H1 (cell line): ENCODE data around the gene TSPEAR. TPM values are rescaled to one million over a fixed set of nuclear protein-coding genes. Genes with fewer than 3 reads are reported as not detected.

Source experiments
- ATF3 ChIP-seq: IDR thresholded peaks from 2 replicates; pipeline ENCODE4 v1.6.1; 2011; ENCODE audit warnings: low read depth, mild to moderate bottlenecking, low read length; ENCODE audit not compliant: insufficient read depth
- CHD7 ChIP-seq: fragments of 300-600 bp; sonication (generic); IDR thresholded peaks from 2 replicates; pipeline ENCODE4 v1.7.1; 2012; ENCODE audit warnings: low read length, moderate library complexity, mild to moderate bottlenecking, inconsistent platforms; ENCODE audit not compliant: insufficient replicate concordance
- E2F6 ChIP-seq: IDR thresholded peaks from 2 replicates; pipeline ENCODE4 v1.6.1; 2012; ENCODE audit warnings: inconsistent platforms
- EGR1 ChIP-seq: IDR thresholded peaks from 2 replicates; pipeline ENCODE4 v1.6.1; 2011; ENCODE audit warnings: low read depth, low read length, borderline replicate concordance
- SIX5 ChIP-seq: IDR thresholded peaks from 2 replicates; pipeline ENCODE4 v1.6.1; 2011; ENCODE audit warnings: mild to moderate bottlenecking, low read depth, low read length
- polyA plus RNA-seq, 7 experiments: library from polyadenylated mRNA; depleted of rRNA in 3 of 7; stranded (reverse) in 5 of 7; unstranded in 2 of 7; fragments of >200 nt in 5 of 7; fragments of 200-250 nt in 2 of 7; gene quantifications; 1 replicate in 5 of 7; 2 replicates in 1 of 7; 4 replicates in 1 of 7; pipeline versions ENCODE4 v1.2.1 to v1.2.3, GENCODE V29; 2011 to 2013; ENCODE audit warnings: missing spikeins in 2 of 7, mixed read lengths in 2 of 7
- total RNA-seq: library from RNA; stranded (reverse); fragmentation: NEBNext Ultra II Directional; extraction: Animal tissue kit (Norgen Biotek cat#: 25700); gene quantifications from 2 replicates; pipeline ENCODE4 v1.2.1, GENCODE V29; 2021

The TSPEAR gene
- total and polyA plus RNA-seq, 2 of the 8 experiments (the other 6 are each of a cell fraction or from before 2014, with no cell fraction given): 0.58 to 0.89 TPM

GRCh38 chr21:44647222-44647552 is 64.2 kb downstream of the TSPEAR start (continued):
- no peak for TF ChIP-seq CHD7
- no peak for TF ChIP-seq SIX5
- no peak for TF ChIP-seq EGR1
- no peak for TF ChIP-seq ATF3
- TF ChIP-seq E2F6: no peak
